Stimulated activated CD4-positive, alpha-beta T cell treated with anti-CD3 and anti-CD28 coated beads, Interleukin-15, amount 100 ng/mL, for 24 hours (primary cell): ENCODE measurements around the gene GBGT1.
"Not testable (repeated sequence)": the region's sequence is repeated elsewhere in the genome, so short reads cannot be mapped to it uniquely, and the experiment has no call there.

ENCODE experiments used
- DNase-seq: peaks from one replicate; pipeline ENCODE4 v3.0.0-alpha.2; 2020

GBGT1 gene

DNA sequence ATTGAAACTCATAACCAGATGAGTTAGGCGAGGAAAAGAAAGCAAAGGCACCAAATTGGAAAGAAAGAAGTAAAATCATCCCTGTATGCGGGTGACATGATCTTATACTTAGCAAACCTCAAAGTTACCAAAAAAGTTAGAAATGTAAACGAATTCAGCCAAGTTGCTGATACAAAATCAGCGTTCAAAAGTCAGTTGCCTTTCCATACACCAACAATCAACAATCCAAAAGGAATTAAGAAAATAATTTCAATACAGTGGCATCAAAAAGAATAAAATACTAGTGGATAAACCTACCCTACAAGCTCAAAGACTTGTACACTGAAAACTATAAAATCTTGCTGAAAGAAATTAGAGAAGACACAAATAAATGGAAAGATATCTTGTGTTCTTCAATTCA, 30.9 kb upstream of the GBGT1 start:
- no peak for DNase-seq

DNA sequence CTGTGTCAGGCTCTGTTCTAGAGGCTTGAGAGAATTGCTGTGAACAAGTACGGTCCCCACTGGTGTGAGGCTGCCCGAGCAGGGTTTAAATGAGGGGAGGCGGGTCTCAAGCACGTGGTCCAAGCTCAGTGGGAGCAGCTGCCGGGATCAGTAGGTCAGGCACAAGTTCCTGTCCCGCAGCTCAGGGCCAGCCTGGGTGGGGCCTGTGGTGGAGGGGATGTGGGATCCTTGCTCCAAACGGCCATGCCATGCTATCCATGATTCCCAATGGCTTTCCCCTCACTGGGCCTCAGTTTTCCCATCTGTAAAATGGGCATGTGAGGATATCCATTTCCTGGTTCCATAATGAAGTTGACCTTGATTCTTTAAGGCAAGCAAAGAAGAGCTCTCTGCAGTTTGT, 28.3 kb upstream of the GBGT1 start:
- DNase-seq = no peak

DNA sequence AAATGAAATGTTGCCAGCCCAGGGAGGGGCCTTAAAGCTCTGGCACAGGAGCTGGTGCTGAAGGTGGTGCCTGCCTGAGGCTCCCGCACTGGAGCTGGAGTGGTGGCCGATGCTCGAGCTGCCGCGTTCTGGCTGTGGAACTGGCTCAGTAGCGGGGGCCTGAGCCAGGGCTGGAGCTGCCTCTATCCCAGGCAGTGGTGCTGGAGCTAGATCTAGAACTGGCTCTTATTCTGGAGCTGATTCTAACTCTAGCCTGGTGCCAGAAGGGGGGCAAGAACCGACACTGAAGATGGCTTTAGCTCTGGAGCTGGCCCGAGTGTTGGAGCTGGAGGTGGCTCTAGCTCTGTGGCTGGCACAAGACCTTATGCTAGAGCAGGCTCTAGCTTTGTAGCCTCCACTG, 26.1 kb upstream of the GBGT1 start:
- DNase-seq = no peak

DNA sequence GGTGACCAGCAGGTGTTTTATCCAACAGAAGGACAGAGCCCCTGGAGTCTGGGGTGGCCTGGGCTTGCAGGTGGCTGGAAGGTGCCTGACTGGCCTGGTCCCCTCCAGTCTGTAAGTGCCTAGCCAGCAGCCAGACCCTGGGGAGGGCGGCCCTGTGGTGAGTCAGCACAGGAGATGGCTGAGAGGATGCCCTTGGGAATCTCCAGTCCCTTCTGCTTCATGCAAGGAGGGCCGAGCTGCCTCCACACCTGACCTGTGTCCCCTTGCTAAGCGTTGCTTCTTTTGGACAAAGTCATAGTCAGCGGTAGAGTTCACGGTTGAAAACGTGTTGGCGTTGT, 25.1 kb upstream of the GBGT1 start:
- DNase-seq = no peak

DNA sequence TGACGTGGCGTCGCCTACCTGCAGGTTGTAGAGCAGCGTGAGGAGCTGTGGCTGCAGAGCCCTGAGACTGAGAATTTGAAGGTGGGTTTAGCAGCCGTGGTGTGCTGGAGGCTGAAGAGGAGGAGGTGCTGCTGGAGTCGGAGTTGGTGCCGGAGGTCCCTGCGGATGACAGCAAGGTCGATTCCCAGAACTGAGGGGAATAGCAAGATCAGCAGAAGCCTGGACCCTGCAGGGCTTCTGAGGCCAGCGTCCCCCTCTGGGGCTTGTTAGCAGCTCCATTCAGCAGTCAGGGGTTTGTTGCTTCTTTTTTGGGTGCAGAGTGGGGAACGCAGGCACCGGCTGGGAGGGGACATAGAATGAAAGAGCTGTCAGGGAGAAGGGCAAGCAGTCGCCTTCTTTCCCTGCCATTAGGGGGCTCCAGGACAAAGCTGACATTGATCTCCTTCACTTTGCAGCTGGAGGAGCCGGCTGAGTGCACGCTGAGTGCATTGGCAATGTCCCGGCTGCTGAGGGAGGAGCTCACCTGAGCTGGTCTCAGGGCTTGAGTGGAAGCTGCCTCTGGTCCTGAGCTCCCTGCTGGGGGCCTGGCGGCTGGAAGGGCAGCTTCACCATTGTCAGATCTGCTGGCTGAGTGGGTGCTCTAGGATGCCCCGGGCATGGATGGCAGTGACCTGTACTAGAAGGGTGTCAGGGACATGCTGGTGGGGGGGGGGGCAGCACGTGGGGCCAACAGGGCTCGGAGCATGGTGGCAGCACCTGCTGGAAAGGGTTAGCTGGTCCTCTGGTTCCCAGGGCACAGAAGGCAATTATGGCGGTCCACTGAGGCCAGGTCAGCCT, 24.5 kb upstream of the GBGT1 start:
- no peak for DNase-seq

DNA sequence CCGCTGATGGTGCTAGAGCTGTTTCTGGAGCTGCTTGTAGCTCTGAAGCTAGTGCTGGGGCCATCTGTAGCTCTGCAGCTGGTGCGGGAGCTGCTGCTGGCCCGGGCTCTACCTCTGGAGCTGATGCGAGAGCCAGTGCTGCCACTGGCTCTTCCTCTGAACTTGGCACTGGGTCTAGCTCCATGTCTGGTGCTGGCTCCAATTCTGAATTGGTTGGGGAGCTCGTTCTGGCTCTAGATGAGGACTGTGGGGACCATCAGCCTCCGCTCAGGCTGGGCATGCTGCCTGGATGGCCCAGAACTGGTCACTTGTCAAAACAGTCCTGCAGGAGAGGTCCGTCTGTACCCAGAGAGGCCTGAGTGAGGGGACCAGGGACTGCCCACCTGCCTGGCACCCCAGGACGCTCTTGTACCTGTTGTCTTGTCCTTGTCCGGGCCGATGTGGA, 23.9 kb upstream of the GBGT1 start:
- no peak for DNase-seq

DNA sequence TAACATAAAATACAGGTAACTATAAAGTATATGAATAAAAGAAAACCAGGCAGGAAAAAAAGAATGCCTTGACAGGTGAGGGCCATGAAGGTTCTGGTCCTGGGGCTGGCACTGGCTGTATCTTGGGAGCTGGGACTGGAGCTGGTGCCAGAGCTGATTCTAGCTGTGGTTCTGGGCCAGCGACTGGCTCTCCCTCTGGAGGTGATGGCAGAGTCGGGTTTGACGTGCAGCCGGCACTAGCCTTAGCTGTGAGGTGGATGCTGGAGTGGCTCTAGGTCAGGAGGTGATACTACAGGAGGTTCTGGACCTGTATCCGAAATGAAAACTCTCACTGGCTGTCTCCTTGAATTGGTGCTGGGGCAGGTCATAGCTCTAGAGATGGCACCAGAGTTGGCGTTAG, 23.0 kb upstream of the GBGT1 start:
- DNase-seq = no peak

DNA sequence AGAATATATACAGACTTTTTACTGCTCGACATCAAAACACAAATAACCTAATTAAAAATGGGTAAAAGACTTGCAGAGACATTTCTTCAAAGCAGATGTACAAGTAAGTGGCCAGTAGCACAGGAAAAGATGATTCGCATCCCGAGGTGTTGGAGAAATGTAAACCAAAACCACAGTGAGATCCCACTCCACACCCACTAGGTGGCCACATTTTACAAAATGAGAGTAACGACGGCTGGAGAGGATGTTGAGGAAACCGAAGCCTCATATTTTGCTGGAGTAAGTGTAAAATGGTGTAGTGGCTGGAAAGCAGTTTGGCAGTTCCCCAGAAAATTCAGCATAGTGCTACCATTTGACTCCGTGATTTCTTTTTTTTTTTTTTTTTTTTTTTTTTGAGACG, 21.3 kb upstream of the GBGT1 start:
- DNase-seq = peak; percentile 52

DNA sequence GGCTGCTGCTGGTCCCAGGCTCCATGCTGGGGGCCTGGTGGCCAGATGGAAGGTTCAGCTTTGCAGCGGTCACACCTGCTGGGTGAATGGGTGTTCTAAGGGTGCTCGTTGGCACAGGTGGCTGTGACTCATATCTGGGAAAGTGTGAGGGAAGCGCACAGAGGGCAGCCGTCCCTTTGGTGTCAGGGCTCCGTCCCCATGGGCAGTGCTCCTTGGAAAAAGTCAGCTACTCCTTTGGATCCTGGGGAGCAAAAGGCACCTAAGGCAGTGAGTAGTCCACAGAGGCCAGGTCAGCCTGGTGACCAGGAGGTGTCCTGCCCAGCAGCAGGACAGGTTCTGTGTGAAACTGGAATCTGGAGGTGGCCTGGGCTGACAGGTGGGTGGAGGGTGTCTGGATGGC, 18.4 kb upstream of the GBGT1 start:
- DNase-seq = no peak

DNA sequence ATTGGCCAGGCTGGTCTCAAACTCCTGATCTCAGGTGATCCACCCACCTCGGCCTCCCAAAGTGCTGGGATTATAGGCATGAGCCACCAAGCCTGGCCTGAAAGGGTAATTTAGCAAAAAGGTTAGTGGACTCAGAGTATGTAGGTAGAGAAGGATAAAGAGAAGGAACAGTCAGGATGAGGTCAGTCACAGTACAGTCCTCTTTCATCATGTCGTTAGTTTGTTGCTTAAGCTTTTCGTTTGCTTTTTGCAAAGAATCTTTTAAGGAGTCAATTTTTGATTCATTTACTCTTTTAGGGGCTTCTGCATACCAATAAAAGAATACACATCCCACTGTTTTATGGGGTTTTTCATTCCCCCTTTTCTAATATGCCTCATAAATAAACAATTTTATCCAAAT, 17.8 kb upstream of the GBGT1 start:
- no peak for DNase-seq

DNA sequence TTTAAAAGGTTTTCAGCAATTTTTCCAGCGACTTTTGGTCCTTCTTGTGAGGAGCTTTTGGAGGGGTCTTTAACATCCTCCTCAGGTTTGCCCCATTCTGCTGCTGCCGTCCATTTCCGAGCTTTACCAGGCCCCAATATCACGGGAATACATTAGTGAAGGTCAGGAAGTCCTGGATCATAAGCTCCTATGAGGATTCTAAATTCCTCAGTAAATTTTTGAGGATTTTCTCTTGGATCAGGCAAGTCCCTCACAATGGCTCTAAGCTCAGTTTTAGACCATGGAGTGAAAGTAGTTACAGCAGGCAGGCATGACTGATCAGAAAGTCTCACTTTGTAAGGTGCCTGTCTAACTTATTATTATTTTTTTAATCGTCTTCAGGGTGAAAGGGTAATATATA, 17.2 kb upstream of the GBGT1 start:
- no peak for DNase-seq

DNA sequence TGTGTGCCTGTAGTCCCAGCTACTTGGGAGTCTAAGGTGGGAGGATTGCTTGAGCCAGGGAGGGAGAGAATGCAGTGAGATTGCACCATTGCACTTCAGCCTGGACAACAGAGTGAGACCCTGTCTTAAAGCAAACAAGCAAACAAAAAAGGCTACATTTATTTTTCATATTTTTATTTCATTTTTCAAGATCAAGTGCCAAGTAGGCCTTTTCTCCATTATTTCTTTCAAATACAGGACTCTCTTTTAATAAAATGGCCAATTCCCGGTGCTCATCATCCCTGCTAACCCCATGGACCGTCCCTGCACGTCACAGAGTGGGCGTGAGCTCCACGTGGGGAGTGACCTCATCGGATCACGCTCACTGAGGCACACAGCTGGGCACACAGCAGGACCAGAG, 9.3 kb upstream of the GBGT1 start:
- DNase-seq = no peak

DNA sequence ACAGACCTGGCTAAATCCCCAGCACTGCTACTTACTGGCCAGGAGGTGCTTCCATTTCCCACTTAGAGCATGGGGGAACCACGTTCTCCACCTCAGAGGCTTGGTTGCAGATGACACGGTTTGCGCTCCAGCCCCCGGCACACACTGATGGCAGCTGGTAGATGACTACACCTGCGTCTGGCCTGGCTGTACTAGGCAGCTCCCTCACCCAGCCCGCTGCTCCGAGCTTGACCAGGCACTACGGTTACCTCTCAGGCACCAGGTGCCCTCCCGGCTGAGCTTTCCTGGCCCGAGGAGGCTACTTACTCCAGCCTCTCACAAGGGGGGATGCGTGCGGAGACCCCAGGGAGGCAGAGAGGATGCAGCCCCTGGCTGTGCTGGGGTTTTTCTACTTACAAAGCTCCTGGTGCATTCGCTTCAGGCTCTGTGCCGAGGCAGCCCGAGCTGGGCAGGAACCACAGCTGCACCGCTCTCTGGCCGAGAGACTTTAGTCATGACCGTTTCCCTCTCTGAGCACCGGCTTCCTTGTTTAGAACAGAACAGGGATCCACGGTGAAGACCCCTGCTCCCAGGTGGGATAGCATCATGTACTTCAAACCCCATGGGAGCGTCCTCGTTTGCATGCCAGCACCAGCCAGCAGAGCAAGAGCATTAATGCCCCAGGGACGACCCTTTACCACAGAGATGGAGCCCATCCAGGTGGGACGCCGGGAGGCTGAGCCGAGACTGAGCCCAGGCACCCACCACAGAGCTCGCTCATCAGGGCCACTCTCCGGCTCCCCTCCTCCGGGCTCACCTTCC, 7.6 kb upstream of the GBGT1 start:
- DNase-seq = no peak

DNA sequence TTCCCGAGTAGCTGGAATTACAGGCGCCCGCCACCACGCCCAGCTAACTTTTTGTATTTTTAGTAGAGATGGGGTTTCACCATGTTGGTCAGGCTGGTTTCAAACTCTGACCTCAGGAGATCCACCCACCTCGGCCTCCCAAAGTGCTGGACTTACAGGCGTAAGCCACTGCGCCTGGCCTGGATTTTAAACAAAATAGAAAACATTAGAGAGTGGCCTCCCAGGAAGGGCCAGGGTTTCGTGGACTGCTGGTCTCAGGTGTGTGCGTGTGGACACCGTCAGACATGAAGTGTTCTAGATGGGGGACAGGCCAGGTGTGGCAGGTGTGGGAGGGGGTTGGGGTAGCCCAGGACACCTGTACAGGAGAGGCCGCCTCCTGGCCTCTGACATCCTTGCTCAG, 7.0 kb upstream of the GBGT1 start:
- DNase-seq = no peak

DNA sequence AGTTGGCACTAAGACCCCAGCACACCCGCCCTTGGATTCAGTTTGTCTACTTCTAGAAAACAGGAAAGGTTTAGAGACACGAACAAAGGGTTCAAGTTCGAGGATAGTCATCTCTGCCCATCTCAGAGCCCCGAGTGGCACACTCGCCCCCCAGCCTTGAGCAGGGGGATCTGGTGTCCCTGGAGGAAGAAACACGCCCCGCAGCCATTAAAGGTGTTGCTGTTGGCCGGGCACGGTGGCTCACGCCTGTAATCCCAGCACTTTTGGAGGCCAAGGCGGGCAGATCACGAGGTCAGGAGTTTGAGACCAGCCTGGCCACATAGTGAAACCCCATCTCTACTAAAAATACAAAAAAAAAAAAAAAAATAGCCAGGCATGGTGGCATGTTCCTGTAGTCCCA, 6.0 kb upstream of the GBGT1 start:
- not testable (repeated sequence) for DNase-seq

DNA sequence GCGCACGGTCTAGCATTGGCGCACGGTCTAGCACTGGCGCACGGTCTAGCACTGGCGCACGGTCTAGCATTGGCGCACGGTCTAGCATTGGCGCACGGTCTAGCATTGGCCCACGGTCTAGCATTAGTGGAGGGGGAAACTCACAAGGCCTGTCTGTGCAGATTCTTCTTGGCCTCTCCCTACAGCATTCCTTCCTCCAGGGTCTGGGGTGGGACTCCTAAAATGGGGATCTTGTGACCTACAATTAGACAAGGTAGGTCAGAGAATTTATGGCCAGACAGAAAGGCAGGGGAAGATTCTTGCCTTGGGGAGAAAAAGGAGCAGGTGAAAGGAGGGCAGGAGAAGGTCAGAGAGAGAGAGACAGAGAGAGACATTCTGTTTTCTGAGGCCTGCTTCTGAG, 5.4 kb upstream of the GBGT1 start:
- no peak for DNase-seq

DNA sequence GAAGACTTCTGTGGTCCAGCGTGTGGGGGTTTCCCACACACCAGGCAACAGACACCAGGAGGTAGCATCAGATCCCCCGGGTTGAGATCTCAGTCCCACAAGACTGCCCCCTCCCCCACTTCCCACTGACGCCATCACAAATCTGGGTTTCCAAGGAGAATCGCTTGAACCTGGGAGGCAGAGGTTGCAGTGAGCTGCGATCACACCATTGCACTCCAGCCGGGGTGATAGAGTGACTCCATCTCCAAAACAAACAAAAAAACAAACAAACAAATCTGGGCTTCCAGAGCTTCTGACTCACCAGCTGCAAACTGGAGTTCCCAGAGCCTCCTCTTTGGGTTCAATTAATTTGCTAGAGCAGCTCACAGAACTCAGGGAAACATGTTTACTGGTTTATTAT, 4.7 kb upstream of the GBGT1 start:
- no peak for DNase-seq

DNA sequence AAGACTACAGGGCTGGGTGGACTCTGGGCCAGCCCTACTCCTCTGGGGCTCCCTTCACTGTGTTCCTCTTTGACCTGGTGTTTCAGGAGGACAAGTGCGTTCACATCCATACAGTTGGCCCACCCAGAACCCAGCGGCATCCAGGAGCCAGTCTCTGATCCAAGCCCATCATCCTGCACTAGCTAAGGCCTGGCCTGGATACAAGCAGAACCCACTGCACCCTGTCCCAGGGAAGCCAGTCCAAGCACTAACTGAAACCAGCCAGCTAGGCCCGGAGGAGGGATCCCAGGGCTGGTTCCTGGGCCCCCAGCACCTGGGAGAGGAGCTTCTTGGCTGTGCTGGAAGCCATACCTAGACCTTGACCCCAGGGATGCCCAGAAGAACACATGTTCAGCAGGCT, 4.1 kb upstream of the GBGT1 start:
- DNase-seq = no peak

DNA sequence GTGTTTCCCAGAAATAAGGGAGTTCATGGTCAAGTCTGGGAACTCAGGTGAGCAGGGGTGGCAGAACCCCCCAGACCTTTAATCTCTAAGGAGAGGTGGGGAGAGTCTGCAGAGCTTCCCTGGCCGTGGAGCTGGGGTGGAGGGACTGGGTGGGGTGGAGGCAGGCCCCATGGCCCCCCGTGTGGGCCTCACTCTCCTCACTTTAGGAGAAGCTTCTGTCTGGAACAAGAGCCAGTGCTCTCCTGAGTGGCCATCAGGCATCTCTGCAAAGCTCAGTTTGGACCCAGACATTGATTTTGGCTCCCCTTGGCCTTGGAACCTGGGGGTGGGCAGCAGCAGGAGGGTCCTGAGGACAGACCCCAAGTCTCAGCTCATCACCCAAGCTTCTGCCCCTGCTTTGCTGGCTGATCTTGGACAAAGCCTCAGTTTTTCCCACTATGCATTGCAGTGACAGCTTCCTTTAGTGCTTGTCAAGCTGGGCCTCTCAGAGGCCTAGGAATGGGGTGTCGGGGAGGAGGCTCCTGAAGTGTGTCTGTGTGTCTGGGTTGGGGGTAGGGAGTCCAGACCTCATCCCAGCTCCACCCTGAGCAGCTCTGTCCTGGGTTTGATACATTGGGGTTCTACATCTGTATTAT, 3.5 kb upstream of the GBGT1 start:
- no peak for DNase-seq

DNA sequence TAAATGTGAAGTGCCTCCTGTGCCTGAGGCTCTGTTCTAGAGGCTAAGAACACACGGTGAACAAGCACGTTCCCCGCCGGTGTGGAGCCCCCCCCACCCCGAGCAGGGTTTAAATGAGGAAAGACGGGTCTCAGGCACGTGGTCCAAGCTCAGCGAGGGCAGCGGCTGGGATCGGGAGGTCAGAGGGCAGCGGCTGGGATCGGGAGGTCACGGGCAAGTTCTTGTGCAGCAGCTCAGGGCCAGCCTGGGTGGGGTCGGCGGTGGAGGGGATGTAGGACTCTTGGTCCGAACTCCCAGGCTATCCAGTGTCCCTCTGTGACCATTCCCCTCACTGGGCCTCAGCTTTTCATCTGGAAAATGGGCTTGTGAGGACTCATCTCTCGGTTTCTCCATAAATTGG, 2.7 kb upstream of the GBGT1 start:
- DNase-seq = no peak

DNA sequence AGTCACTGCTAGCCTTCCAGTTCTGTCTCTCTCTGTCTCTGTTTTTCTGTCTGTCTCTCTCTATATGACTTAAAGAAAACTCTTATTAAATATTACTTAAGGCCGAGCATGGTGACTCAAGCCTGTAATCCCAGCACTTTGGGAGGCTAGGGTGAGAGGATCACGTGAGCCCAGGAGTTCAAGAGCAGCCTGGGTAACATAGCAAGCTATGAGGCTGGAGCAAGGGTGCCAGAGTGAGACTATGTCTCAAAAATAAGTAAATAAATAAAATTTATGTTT, 1.7 kb upstream of the GBGT1 start:
- no peak for DNase-seq

DNA sequence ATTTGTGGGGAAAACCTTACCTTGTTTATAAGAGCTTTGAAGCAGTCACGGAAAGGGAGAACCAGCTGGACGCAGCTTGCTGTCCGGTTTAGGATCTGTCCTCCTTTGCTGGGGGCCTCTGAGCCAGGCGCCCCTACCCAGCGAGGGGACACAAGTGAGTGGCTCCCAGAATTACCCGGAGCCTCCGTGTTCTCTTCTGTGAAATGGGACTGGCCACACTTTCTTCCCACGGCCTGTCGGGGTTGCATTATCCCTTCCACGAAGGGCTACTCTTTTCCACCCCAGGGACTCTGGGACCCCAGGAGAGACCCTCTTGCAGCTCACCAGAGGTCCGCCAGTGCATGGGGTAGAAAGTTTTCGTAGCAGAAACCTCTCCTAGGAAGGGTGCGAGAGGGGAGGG, 477 bp upstream of the GBGT1 start:
- no peak for DNase-seq

DNA sequence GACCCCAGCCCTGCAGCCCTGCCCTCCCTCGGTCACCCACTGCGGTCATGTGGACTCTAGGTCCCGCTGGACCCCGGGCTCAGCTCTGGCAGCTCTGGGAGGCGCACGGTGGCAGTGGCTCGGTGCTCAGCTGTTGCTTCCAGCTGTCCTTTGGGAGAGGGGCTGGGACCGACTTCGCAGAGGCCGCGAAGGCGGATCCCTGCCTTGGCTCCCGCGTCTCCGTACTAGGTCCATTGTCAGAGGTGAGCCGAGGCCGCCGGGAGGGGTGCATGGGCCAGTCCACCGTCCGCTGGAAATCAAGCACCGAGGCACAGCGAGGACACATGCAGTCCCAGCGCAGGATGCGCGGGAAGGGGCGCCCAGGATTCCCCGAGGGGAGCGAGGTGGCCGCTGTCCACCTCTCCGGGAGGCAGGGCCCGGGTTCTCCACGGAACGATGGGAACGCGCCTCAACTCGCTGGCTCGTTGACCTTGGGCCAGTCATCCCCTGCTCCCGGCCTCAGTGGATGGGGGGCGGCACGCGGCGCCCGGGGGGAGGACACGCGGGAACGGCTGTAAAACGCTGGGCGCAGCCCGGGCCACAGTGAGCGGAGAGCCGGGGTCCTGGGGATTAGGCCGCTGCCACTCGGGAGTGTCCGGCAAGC, 732 bp downstream of the GBGT1 start:
- no peak for DNase-seq

DNA sequence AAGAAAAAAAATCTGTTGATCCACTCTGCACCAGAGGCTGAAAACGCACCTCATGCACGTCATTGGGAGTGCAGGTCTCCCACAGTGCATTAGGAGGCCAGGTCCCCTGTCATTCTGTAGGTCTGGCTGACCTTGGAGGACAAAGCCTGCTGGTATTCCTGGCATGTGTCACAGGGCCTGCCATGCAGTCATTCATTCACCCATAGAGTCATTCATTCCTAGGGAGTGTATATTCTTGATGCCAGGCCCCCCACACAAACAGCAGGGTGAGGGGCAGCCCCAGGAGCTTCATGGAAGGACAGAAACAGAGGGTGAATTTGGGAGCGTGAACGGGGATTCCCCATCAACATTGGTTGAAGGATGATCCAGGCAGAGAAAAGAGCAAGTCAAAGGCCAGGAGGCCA, 2.2 kb downstream of the GBGT1 start:
- no peak for DNase-seq
